Activated T-cell treated with anti-CD3 and anti-CD28 coated beads, Interleukin-2, amount 50 U/mL, for 24 hours (primary cell): ENCODE data around the gene GLB1L3.
"Not testable (repeated sequence)": the region's sequence is repeated elsewhere in the genome, so short reads cannot be mapped to it uniquely, and the experiment has no call there.

ENCODE experiments used
- DNase-seq: peaks from one replicate; pipeline ENCODE4 v3.0.0-alpha.2; 2020
- H3K27ac Mint-ChIP-seq: 2 replicates; pipeline ENCODE4 v1.8.0; 2020; ENCODE audit warnings: mild to moderate bottlenecking, mixed read lengths
- H3K27me3 Mint-ChIP-seq: 2 replicates; pipeline ENCODE4 v1.8.0; 2020; ENCODE audit warnings: mixed read lengths
- H3K36me3 Mint-ChIP-seq: 2 replicates; pipeline ENCODE4 v1.8.0; 2020; ENCODE audit warnings: low read depth, mixed read lengths
- H3K4me1 Mint-ChIP-seq: 2 replicates; pipeline ENCODE4 v1.8.0; 2020; ENCODE audit warnings: low read depth, mixed read lengths
- H3K4me3 Mint-ChIP-seq: 2 replicates; pipeline ENCODE4 v1.8.0; 2020; ENCODE audit warnings: mild to moderate bottlenecking, moderate library complexity, mixed read lengths
- H3K9me3 Mint-ChIP-seq: 2 replicates; pipeline ENCODE4 v1.8.0; 2020; ENCODE audit warnings: mixed read lengths

Gene GLB1L3

DNA sequence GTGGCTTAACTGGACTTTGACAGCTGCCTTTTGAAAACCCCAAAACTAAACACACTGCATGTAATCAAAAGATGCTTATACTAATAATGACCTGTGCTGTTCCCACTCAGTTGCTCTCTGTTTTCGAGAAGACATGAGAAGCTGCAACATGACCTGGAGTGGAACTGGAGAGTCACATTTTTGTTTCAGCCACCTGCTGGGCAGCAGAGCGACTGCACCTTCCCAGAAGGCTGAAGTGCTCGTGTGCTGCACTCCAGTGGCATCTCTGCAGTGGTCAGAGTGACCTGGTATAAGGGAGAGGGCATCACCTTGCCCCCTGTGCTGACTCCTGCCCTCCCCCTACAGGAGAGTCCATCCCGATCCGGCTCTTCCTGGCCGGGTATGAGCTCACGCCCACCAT, 31.6 kb upstream of the GLB1L3 start:
- Mint-ChIP-seq H3K4me1 (peaks cover 11% of the 10 kb centered on the region), H3K36me3 (peaks cover 89% of the 10 kb centered on the region), H3K27me3 (no peaks in the 10 kb centered on the region), H3K27ac (peak overlapping the region; percentile 70), H3K9me3 (no peaks in the 10 kb centered on the region), H3K4me3 (no peak overlapping the region)
- no peak for DNase-seq

DNA sequence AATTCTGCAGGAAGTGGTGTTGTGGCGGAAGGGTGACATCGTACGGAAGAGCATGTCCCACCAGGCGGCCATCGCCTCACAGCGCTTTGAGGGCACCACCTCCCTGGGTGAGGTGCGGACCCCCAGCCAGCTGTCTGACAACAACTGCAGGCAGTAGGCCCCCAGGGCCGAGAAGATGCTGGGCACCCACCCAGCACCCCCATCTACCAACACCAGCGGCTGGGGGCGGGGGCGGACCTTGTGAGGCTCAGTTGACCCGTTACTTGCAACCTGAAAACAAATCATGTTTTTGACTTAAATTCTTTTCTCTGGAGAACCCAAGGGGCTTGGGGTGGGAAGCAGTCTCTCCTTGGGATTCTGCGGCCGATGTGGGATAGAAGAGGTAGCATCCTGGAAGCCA, 30.7 kb upstream of the GLB1L3 start:
- H3K27me3 Mint-ChIP-seq: no peaks in the 10 kb centered on the region
- H3K4me1 Mint-ChIP-seq: peaks cover 11% of the 10 kb centered on the region
- no peak for DNase-seq
- H3K36me3 Mint-ChIP-seq: peaks cover 88% of the 10 kb centered on the region
- H3K27ac Mint-ChIP-seq: no peak overlapping the region
- H3K9me3 Mint-ChIP-seq: no peaks in the 10 kb centered on the region
- H3K4me3 Mint-ChIP-seq: no peak overlapping the region

DNA sequence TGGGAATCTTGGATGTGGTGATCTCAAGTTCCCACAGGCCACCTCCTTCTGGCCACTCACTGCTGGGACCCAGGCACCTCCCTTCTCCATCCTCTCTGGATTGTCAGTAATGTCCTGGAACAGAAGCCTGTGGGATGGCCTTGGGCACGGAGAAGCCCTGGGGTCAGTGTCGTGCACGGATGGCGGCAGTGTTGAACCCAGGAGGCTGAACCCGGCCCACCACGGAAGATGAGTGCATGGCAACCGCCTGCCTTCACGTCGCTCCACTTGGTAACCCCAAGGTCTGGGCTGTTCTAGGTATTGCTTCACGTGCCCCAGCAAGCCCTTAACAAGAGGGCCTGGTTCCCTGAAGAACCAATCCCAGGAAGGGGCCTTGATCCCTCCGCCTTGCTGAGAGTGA, 30.1 kb upstream of the GLB1L3 start:
- no peak for DNase-seq
- Mint-ChIP-seq H3K27me3 (no peaks in the 10 kb centered on the region), H3K27ac (peak overlapping the region; percentile 7), H3K9me3 (no peaks in the 10 kb centered on the region), H3K4me1 (peaks cover 13% of the 10 kb centered on the region), H3K36me3 (peaks cover 94% of the 10 kb centered on the region), H3K4me3 (no peak overlapping the region)

DNA sequence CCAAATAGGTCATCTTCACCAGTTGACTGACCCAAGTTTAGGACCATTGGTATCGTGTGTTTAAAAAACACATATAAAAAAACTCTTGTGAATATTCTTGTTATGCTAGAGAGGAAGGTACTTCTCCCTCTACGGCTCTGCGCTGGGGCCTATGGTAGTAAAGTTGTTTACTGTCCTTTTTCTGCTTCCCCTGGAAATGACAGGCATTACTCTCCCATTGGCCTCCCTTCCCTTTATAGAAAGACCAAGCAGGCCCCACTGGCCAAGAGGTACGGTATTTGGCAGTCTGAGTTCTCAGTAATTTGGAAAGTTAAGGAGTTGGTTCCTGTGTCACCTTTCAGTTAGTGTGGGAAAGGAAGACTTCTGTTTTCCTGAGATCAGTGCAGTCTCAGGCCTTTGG, 29.5 kb upstream of the GLB1L3 start:
- H3K4me1 Mint-ChIP-seq: peaks cover 18% of the 10 kb centered on the region
- H3K36me3 Mint-ChIP-seq: peaks cover 96% of the 10 kb centered on the region
- peak overlapping the region; percentile 7 for H3K27ac Mint-ChIP-seq
- H3K9me3 Mint-ChIP-seq: no peaks in the 10 kb centered on the region
- no peak for DNase-seq
- H3K27me3 Mint-ChIP-seq: no peaks in the 10 kb centered on the region
- no peak overlapping the region for H3K4me3 Mint-ChIP-seq

DNA sequence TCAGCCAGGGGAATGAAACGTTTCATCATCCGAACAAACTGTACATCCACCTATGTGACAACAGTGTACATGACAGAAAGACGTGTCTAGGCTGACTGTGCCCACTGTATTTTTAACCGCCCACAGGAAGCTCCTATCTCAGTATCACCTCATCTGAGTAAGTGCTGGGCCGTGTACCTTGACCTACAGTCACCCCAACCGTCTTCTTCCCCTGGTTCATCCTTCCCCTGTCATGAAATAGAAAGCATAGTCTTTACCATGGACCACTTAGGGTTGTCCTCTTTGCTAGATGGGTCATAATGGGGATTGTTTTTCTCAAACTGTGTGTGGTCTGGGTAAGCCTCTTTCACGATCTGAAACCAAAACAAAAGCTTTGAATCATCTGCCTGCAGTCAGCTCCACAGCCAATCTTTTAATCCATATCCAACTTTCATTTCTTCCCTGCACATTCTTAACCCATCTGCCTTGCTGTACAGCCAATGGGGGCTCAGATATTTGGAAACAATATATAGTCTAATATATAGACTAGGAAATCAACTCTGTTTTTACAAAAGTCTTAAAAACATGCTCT, 27.2 kb upstream of the GLB1L3 start:
- H3K36me3 Mint-ChIP-seq: peaks cover 88% of the 10 kb centered on the region
- H3K27ac Mint-ChIP-seq: peak overlapping the region; percentile 80
- H3K4me1 Mint-ChIP-seq: peaks cover 28% of the 10 kb centered on the region
- no peak overlapping the region for H3K4me3 Mint-ChIP-seq
- H3K27me3 Mint-ChIP-seq: no peaks in the 10 kb centered on the region
- H3K9me3 Mint-ChIP-seq: no peaks in the 10 kb centered on the region
- DNase-seq: no peak

DNA sequence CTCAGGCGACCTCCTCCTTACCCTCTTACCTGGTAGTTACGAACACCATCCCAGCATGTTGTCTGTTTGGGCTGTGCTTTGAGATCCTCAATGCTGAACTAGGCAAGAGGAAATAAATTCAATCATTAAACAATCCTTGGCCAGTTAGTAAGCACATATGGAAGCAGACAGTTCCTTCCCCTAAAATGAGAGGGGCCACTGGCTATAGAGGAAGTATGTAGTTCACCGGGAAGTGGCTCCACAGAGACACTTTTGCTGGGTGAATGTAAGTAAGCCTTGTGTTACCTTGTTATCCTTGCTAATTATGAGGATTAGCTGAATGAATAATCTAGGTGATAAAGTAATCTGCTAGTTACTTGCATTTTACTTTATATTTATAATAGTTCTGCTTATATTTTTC, 25.9 kb upstream of the GLB1L3 start:
- peak overlapping the region; percentile 55 for H3K27ac Mint-ChIP-seq
- H3K4me1 Mint-ChIP-seq: peaks cover 38% of the 10 kb centered on the region
- no peak overlapping the region for H3K4me3 Mint-ChIP-seq
- no peaks in the 10 kb centered on the region for H3K27me3 Mint-ChIP-seq
- H3K9me3 Mint-ChIP-seq: no peaks in the 10 kb centered on the region
- H3K36me3 Mint-ChIP-seq: peaks cover 78% of the 10 kb centered on the region
- no peak for DNase-seq

DNA sequence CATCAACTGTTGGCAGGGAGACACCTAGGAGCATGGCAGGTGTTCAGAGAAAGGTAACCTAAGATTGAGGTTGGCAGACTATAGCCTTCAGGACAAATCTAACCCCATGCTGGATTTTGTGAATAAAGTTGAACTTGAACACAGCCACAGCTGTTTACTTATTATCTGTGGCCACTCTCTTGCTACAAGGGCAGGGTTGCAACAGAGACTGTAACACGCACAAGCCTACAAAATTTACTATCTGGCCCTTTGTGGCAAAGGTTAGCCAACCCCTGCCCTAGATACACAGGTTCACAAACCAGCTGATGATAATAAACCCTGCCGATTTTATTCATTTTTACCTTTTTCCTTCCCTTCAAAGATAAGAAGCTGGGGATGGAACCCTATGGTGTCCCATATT, 25.5 kb upstream of the GLB1L3 start:
- H3K36me3 Mint-ChIP-seq: peaks cover 76% of the 10 kb centered on the region
- H3K4me3 Mint-ChIP-seq: no peak overlapping the region
- H3K27me3 Mint-ChIP-seq: no peaks in the 10 kb centered on the region
- no peaks in the 10 kb centered on the region for H3K9me3 Mint-ChIP-seq
- H3K4me1 Mint-ChIP-seq: peaks cover 42% of the 10 kb centered on the region
- DNase-seq: no peak
- H3K27ac Mint-ChIP-seq: peak overlapping the region; percentile 88

DNA sequence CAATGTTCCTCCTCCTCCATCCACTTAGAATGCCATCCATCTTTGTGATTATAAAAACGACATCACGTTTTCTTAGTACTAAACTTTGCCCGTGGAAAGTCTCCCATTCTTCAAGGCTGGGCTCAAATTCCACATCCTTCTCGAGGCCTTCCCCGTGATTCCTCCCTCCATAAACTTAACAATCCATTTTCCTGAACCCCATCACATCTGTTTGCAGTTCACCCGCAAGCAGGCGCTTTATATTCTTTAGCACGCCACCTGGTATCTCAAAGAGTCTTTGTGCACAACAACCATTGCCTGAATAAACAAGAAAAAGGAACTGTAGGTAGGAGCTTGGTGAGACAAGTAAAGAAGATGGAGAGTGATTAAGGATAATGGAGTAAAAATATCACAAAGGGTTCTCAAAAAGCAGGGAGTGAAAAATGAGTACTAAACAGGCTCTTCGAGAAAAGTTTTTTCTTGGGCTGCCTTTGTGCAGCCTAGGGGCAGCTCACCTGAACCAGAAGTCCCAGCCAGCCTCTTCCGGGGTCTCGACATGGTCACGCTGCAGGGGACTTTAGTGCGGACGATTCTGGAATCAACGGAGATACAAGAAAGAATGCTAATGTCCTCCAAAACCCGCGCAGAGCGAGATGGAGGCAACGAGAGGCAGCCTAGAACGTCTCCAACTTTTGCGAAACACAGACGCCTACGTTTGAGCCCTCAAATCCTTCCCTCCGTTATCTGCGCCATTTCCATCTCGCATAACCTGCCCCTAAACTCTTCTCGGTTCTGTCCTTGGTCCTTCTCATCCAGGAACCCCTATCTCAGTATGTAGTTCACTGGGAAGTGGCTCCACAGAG, 23.6 kb upstream of the GLB1L3 start:
- H3K27me3 Mint-ChIP-seq: no peaks in the 10 kb centered on the region
- peaks cover 48% of the 10 kb centered on the region for H3K4me1 Mint-ChIP-seq
- peak overlapping the region; percentile 88 for H3K27ac Mint-ChIP-seq
- H3K36me3 Mint-ChIP-seq: peaks cover 73% of the 10 kb centered on the region
- no peaks in the 10 kb centered on the region for H3K9me3 Mint-ChIP-seq
- H3K4me3 Mint-ChIP-seq: peak overlapping the region; percentile 86
- DNase-seq: peak; percentile 64

DNA sequence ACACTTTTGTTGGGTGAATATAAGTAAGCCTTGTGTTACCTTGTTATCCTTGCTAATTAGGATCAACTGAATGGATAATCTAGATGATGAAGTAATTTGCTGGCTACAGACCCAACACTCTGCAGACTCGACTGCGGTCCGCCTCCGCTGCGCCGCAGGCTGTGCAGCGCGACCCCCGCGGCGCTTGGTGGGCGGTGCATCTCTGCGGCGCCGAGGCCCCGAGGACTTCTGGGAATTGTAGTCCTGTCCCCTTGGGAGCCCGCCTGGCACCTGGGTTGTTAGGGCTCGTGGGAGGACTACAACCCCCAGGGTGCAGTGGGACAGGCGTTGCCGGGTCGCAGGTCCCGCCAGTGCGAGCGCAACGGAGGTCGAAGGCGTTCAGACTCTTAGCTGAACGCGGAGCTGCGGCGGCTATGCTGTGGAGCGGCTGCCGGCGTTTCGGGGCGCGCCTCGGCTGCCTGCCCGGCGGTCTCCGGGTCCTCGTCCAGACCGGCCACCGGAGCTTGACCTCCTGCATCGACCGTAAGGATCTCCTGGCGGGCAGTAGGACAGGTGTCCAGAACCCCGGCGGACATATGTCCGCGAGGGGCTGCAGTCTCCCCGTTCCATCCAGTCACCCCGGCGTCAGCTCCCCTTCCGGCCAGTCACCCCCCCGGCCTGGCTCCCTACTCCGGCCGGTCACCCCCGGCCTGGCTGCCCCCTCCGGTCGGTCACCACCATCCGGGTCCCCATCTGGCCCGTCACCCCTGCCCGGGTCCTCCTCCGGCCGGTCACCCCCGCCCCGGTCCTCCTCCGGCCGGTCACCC, 22.8 kb upstream of the GLB1L3 start, which contains the start of the genes ACAD8 and THYN1:
Gene ACAD8, plus strand, starts transcription at position 381 of the 806 bp plus-strand sequence. Its CDS starts 33 bp downstream, at position 414.
Gene THYN1, minus strand, starts transcription at position 165 of the 806 bp plus-strand sequence. CDS start 470 bp downstream, outside the sequence.
- DNase-seq: peak; percentile 94
- H3K27ac Mint-ChIP-seq: peak within 1 kb of the TSS; percentile 88
- peaks cover 47% of the 10 kb centered on the region for H3K4me1 Mint-ChIP-seq
- H3K36me3 Mint-ChIP-seq: peaks cover 71% of the 10 kb centered on the region
- H3K4me3 Mint-ChIP-seq: peak within 1 kb of the TSS; percentile 86
- no peaks in the 10 kb centered on the region for H3K27me3 Mint-ChIP-seq
- H3K9me3 Mint-ChIP-seq: no peaks in the 10 kb centered on the region

DNA sequence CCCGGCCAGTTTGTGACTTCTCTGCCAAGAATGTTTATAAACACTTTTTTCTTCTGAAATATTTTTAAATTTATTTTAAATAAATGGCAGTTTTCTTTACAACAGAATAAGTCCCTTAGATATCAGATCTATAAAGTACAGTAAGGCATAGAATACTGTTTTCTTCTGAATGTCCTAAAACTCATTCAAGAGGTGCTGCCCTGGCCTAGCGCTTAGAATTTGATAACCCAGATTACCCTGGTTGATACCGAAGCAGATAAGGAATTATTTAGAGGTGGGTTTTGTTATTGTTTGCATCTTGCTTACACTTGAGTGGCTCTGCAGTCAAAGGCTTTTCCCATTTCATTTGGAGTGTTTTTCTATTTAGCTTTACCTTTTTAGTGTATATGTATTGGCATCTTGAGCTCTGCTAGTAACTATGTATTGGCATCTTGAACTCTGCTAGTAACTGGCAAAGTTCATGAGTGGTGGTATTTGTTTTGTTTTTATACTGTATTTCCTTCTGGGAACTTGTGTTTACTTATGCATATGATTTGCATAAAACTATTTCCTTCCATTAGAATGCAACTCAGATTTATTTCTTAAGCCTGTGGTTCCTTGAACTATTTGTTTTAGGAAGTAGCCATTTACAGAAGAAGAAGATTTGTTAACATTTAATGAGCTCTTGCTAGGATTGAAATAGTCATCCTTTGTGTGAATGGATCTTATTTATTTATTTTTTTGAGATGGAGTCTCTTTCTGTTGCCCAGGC, 21.6 kb upstream of the GLB1L3 start:
- H3K9me3 Mint-ChIP-seq: no peaks in the 10 kb centered on the region
- H3K4me3 Mint-ChIP-seq: peak overlapping the region; percentile 86
- H3K36me3 Mint-ChIP-seq: peaks cover 72% of the 10 kb centered on the region
- peaks cover 37% of the 10 kb centered on the region for H3K4me1 Mint-ChIP-seq
- no peaks in the 10 kb centered on the region for H3K27me3 Mint-ChIP-seq
- no peak overlapping the region for H3K27ac Mint-ChIP-seq
- no peak for DNase-seq

DNA sequence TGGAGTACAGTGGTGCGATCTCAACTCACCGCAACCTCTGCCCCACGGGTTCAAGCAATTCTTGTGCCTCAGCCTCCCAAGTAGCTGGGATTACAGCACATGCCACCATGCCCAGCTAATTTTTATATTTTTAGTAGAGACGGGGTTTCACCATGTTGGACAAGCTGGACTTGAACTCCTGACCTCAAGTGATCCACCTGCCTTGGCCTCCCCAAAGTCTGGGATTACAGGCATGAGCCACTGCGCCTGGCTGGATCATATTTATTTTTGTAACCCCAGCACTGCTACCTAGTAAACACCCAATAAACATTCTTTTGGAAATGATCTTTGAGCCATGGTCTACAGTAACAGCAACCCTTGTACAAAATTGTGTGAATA, 21.0 kb upstream of the GLB1L3 start:
- H3K27me3 Mint-ChIP-seq, DNase-seq, H3K9me3 Mint-ChIP-seq, H3K27ac Mint-ChIP-seq: not testable (repeated sequence)
- H3K4me3 Mint-ChIP-seq: peak overlapping the region; percentile 86
- H3K36me3 Mint-ChIP-seq: peaks cover 72% of the 10 kb centered on the region
- peaks cover 37% of the 10 kb centered on the region for H3K4me1 Mint-ChIP-seq

DNA sequence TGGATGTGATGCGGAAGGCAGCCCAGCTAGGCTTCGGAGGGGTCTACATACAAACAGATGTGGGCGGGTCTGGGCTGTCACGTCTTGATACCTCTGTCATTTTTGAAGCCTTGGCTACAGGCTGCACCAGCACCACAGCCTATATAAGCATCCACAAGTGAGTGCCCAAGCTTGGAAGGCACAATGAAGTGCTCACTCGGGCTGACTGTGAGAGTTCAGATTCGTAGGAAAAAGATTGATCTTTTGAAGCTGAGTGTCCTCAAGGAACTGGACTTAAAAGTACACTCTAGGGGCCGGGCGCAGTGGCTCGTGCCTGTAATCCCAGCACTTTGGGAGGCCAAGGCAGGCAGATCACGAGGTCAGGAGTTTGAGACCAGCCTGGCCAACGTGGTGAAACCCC, 19.1 kb upstream of the GLB1L3 start:
- H3K27me3 Mint-ChIP-seq: no peaks in the 10 kb centered on the region
- H3K4me1 Mint-ChIP-seq: peaks cover 25% of the 10 kb centered on the region
- H3K27ac Mint-ChIP-seq: no peak overlapping the region
- H3K4me3 Mint-ChIP-seq: no peak overlapping the region
- H3K36me3 Mint-ChIP-seq: peaks cover 75% of the 10 kb centered on the region
- no peaks in the 10 kb centered on the region for H3K9me3 Mint-ChIP-seq
- DNase-seq: no peak

DNA sequence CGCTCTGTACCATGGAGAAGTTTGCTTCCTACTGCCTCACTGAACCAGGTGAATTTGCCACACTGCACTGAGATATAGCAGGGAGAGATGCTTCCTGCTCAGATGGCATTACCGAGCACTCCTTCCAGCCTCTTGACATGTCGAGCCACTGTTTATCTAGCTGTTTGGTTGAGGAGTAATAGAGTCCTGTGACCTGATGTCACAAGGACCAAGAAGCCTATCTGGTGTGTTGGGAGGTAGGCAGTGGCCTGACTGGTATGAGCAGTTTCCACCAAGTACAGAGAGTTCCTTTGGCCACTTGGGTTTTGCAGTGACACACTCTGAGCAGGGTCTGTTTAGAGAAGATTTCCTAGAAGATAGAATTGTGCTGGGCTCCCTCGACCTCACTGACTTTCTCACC, 17.6 kb upstream of the GLB1L3 start:
- peak overlapping the region; percentile 7 for H3K27ac Mint-ChIP-seq
- H3K36me3 Mint-ChIP-seq: peaks cover 79% of the 10 kb centered on the region
- no peaks in the 10 kb centered on the region for H3K9me3 Mint-ChIP-seq
- DNase-seq: no peak
- H3K4me1 Mint-ChIP-seq: peaks cover 20% of the 10 kb centered on the region
- no peak overlapping the region for H3K4me3 Mint-ChIP-seq
- no peaks in the 10 kb centered on the region for H3K27me3 Mint-ChIP-seq

DNA sequence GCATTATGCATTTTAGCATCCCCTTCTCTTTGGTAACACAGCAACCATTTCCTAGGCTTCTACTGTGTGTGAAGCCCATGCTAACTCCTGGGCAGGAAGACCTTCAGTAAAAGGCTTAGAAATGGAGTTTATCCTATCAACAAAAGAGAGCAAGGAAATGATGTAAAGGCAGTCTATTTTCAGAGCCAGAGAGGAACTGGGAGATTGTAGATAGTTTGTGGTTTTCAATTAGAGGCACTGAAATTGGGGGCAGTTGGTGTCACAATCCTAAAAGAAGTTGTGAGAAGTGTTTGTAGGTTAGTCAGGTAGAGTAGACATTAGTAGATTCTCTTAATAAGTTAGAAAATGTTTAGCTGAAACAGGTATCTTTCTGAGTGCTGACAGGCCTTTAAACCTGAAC, 15.7 kb upstream of the GLB1L3 start:
- H3K9me3 Mint-ChIP-seq: no peaks in the 10 kb centered on the region
- H3K4me3 Mint-ChIP-seq: no peak overlapping the region
- H3K27me3 Mint-ChIP-seq: no peaks in the 10 kb centered on the region
- H3K36me3 Mint-ChIP-seq: peaks cover 86% of the 10 kb centered on the region
- H3K27ac Mint-ChIP-seq: no peak overlapping the region
- peaks cover 7% of the 10 kb centered on the region for H3K4me1 Mint-ChIP-seq
- no peak for DNase-seq
